ENCODE data around the gene TBC1D22A. TPM values are rescaled to one million over a fixed set of nuclear protein-coding genes. Genes with fewer than 3 reads are reported as not detected.
"Not testable (repeated sequence)": the region's sequence is repeated elsewhere in the genome, so short reads cannot be mapped to it uniquely, and the experiment has no call there.

Gene TBC1D22A
- total and polyA plus RNA-seq, 2 experiments from 2014 or later, result 15.3 to 19.8 TPM

GRCh38 chr22:47168900-47169800, 406.7 kb downstream of the TBC1D22A start:
- H3K9me2 ChIP-seq (replicated peaks; ENCODE audit: insufficient read depth), result no peaks in the 10 kb centered on the region
- H2AFZ ChIP-seq, result no peak overlapping the region
- no peak overlapping the region for H3K27ac ChIP-seq
- H4K20me1 ChIP-seq (ENCODE audit: insufficient read depth, poor library complexity, severe bottlenecking), result no peaks in the 10 kb centered on the region
- H3K4me3 ChIP-seq, result no peak overlapping the region
- no peaks in the 10 kb centered on the region for H3K9me3 ChIP-seq (ENCODE audit: low read depth)
- no peaks in the 10 kb centered on the region for H3K79me2 ChIP-seq
- no peaks in the 10 kb centered on the region for H3K4me1 ChIP-seq (ENCODE audit: insufficient read depth)
- TF ChIP-seq EZH2 (IDR thresholded peaks at IDR 0.05; ENCODE audit: borderline replicate concordance), result no peak
- peak; percentile 20 for TF ChIP-seq CTCF (IDR thresholded peaks at IDR 0.05; ENCODE audit: poor library complexity)
- no peak for DNase-seq (ENCODE audit: low spot score)
- WGBS (ENCODE audit: low lambda C conversion rate, missing lambda C conversion rate), result 90% methylated on average over 25 of the region's 25 CpGs
- H3K4me2 ChIP-seq, result no peak overlapping the region
- H3K27me3 ChIP-seq, result no peaks in the 10 kb centered on the region
- H3K36me3 ChIP-seq (replicated peaks; ENCODE audit: insufficient read depth, low read depth), result no peaks in the 10 kb centered on the region

DNA sequence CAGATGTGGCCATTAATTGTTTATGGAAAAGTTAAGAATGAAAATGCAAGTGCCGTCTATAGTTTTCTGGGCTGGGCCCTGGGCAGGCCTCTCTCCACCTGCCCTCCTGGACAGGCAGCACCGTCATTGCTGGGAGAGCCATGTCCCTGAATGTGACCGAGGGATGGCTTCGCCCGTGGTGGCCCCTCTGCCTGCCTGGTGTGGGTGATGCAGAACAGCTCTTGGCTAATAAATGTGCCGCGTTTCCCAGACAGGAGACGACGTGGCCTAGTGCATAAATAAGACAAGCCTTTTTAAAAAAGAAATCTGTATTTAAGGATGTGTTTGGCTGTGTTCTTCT, 407.3 kb downstream of the TBC1D22A start:
- H3K9me2 ChIP-seq (replicated peaks; ENCODE audit: insufficient read depth), result no peaks in the 10 kb centered on the region
- 83% methylated on average over 9 of the region's 9 CpGs for WGBS (ENCODE audit: low lambda C conversion rate, missing lambda C conversion rate)
- no peak for DNase-seq (ENCODE audit: low spot score)
- H2AFZ ChIP-seq, result no peak overlapping the region
- no peaks in the 10 kb centered on the region for H3K36me3 ChIP-seq (replicated peaks; ENCODE audit: insufficient read depth, low read depth)
- no peak overlapping the region for H3K27ac ChIP-seq
- H3K27me3 ChIP-seq, result no peaks in the 10 kb centered on the region
- no peaks in the 10 kb centered on the region for H3K79me2 ChIP-seq
- no peaks in the 10 kb centered on the region for H3K4me1 ChIP-seq (ENCODE audit: insufficient read depth)
- TF ChIP-seq EZH2 (IDR thresholded peaks at IDR 0.05; ENCODE audit: borderline replicate concordance) (no peak), EZH2phosphoT487 (IDR thresholded peaks at IDR 0.05; ENCODE audit: low read depth, severe bottlenecking, unreplicated experiment) (no peak), CTCF (IDR thresholded peaks at IDR 0.05; ENCODE audit: poor library complexity) (no peak)
- no peak overlapping the region for H3K4me2 ChIP-seq
- no peak overlapping the region for H3K4me3 ChIP-seq
- H3K9me3 ChIP-seq (ENCODE audit: low read depth), result no peaks in the 10 kb centered on the region
- no peaks in the 10 kb centered on the region for H4K20me1 ChIP-seq (ENCODE audit: insufficient read depth, poor library complexity, severe bottlenecking)

DNA sequence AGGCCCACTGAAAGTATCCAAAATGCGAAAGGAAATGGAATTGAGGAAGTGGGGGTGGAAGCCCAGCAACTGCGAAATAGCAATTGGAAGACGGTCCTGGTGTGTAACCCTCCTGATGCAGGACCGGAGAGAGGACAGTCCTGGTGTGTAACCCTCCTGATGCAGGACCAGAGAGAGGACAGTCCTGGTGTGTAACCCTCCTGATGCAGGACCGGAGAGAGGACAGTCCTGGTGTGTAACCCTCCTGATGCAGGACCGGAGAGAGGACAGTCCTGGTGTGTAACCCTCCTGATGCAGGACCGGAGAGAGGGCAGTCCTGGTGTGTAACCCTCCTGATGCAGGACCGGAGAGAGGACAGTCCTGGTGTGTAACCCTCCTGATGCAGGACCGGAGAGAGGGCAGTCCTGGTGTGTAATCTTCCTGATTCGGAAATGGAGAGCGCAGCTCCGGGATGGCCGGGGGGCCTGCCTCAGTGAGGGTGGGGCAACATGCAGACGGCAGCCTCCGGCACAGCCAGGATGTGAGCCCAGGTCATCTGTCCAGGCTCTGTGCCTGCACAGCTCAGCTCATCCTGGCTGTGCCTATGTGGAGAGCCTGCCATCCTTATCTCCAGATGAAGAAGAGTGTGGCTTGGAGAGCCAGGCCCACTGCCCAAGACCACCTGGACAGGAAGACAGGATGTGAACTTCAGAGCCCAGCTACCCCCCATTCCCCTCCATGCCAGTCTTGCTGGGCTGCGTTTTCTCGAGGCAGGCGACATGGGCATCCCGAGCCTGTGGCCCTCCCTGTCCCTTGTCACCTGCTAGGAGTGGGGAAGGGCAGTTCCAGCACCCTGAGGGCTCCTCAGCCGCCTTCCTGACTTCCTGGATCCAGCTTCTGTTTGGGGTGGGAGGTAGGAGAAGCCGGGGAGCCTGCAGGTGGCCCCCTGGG, 408.3 kb downstream of the TBC1D22A start:
- H3K4me2 ChIP-seq; H3K27ac ChIP-seq; H3K4me3 ChIP-seq; H3K9me3 ChIP-seq (ENCODE audit: low read depth); DNase-seq (ENCODE audit: low spot score); H3K4me1 ChIP-seq (ENCODE audit: insufficient read depth); H4K20me1 ChIP-seq (ENCODE audit: insufficient read depth, poor library complexity, severe bottlenecking); H3K27me3 ChIP-seq; H3K36me3 ChIP-seq (replicated peaks; ENCODE audit: insufficient read depth, low read depth); H2AFZ ChIP-seq; H3K9me2 ChIP-seq (replicated peaks; ENCODE audit: insufficient read depth); H3K79me2 ChIP-seq: not testable (repeated sequence)
- WGBS (ENCODE audit: low lambda C conversion rate, missing lambda C conversion rate), result 92% methylated on average over 19 of the region's 21 CpGs
